HL-60 (cell line): ENCODE results near the gene STK32B.

Experiments used
- GABPA ChIP-seq: IDR thresholded peaks from 2 replicates; pipeline ENCODE4 v1.6.1; 2012; ENCODE audit warnings: low read depth
- POLR2AphosphoS5 ChIP-seq: IDR thresholded peaks from 2 replicates; pipeline ENCODE4 v1.6.1; 2012; ENCODE audit warnings: low read depth
- SPI1 ChIP-seq: IDR thresholded peaks from 2 replicates; pipeline ENCODE4 v1.6.1; 2012; ENCODE audit warnings: low read depth, mild to moderate bottlenecking, borderline replicate concordance
- TF ChIP-seq, protein P1 (sequence below): IDR thresholded peaks from one replicate; pipeline ENCODE4 v1.5.1; 2011; ENCODE audit warnings: low read length, control low read depth, inconsistent platforms; ENCODE audit not compliant: insufficient read depth
- TF ChIP-seq, protein P2 (sequence below): IDR thresholded peaks from 2 replicates; pipeline ENCODE4 v1.6.1; 2012; ENCODE audit warnings: low read depth; ENCODE audit not compliant: insufficient replicate concordance

GRCh38 chr4:5122114-5122513 lies 70.8 kb downstream of the STK32B start:
- TF ChIP-seq, protein P1, sequence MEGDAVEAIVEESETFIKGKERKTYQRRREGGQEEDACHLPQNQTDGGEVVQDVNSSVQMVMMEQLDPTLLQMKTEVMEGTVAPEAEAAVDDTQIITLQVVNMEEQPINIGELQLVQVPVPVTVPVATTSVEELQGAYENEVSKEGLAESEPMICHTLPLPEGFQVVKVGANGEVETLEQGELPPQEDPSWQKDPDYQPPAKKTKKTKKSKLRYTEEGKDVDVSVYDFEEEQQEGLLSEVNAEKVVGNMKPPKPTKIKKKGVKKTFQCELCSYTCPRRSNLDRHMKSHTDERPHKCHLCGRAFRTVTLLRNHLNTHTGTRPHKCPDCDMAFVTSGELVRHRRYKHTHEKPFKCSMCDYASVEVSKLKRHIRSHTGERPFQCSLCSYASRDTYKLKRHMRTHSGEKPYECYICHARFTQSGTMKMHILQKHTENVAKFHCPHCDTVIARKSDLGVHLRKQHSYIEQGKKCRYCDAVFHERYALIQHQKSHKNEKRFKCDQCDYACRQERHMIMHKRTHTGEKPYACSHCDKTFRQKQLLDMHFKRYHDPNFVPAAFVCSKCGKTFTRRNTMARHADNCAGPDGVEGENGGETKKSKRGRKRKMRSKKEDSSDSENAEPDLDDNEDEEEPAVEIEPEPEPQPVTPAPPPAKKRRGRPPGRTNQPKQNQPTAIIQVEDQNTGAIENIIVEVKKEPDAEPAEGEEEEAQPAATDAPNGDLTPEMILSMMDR: no peak
- no peak for TF ChIP-seq POLR2AphosphoS5
- no peak for TF ChIP-seq GABPA
- TF ChIP-seq, protein P2, sequence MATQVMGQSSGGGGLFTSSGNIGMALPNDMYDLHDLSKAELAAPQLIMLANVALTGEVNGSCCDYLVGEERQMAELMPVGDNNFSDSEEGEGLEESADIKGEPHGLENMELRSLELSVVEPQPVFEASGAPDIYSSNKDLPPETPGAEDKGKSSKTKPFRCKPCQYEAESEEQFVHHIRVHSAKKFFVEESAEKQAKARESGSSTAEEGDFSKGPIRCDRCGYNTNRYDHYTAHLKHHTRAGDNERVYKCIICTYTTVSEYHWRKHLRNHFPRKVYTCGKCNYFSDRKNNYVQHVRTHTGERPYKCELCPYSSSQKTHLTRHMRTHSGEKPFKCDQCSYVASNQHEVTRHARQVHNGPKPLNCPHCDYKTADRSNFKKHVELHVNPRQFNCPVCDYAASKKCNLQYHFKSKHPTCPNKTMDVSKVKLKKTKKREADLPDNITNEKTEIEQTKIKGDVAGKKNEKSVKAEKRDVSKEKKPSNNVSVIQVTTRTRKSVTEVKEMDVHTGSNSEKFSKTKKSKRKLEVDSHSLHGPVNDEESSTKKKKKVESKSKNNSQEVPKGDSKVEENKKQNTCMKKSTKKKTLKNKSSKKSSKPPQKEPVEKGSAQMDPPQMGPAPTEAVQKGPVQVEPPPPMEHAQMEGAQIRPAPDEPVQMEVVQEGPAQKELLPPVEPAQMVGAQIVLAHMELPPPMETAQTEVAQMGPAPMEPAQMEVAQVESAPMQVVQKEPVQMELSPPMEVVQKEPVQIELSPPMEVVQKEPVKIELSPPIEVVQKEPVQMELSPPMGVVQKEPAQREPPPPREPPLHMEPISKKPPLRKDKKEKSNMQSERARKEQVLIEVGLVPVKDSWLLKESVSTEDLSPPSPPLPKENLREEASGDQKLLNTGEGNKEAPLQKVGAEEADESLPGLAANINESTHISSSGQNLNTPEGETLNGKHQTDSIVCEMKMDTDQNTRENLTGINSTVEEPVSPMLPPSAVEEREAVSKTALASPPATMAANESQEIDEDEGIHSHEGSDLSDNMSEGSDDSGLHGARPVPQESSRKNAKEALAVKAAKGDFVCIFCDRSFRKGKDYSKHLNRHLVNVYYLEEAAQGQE: no peak
- TF ChIP-seq SPI1: no peak
